OCI-LY7 (cell line): ENCODE measurements around the gene DOC2A.

Source experiments
- EZH2phosphoT487 ChIP-seq: fragments of 200-600 bp; sonication (generic); IDR thresholded peaks from 2 replicates; pipeline ENCODE4 v1.6.1; 2018; ENCODE audit warnings: low read depth, borderline replicate concordance, mild to moderate bottlenecking, mixed run types, antibody characterized with exemption, low read length, moderate library complexity, mixed read lengths
- TF ChIP-seq, protein P1 (sequence below): fragments of 200-600 bp; sonication (generic); conservative IDR thresholded peaks from 2 replicates; pipeline ENCODE4 v1.5.1; 2014; ENCODE audit warnings: mild to moderate bottlenecking, antibody characterized with exemption, low read length, moderate library complexity, mixed read lengths

DNA sequence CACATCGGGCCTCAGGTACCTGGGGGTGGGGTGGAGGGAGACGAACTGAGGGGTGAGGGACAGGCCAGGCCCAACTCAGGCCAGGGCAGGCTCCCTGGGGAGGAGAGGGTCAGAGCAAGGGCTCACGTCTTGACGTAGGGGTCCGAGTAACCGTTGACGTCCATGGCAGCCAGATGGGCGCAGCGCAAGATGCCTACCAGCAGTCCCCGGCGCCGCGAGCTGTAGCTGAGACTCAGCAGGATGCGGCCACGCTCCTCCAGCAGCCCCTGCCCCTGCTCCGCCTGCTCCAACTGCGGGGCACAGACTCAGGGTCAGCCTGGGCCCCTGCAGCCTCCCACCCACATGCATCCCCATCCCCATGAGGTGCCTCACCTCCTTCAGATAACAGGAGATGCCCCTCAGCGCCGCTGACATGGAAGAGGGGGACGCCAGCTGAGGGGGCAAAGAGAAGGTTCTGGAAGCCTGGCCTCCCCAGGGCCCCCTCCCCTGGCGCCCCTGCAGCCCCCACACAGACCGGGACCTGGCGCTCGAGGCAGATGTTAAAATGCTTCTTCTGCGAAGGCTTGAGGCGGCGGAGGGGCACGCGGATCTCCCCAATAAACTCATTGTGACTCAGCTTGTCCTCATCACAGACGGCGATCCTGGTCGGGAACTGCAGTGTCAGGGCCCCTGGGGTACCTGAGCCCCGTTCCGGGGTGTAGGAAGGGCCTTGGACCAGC is 4.0 kb downstream of the DOC2A start:
- TF ChIP-seq, protein P1, sequence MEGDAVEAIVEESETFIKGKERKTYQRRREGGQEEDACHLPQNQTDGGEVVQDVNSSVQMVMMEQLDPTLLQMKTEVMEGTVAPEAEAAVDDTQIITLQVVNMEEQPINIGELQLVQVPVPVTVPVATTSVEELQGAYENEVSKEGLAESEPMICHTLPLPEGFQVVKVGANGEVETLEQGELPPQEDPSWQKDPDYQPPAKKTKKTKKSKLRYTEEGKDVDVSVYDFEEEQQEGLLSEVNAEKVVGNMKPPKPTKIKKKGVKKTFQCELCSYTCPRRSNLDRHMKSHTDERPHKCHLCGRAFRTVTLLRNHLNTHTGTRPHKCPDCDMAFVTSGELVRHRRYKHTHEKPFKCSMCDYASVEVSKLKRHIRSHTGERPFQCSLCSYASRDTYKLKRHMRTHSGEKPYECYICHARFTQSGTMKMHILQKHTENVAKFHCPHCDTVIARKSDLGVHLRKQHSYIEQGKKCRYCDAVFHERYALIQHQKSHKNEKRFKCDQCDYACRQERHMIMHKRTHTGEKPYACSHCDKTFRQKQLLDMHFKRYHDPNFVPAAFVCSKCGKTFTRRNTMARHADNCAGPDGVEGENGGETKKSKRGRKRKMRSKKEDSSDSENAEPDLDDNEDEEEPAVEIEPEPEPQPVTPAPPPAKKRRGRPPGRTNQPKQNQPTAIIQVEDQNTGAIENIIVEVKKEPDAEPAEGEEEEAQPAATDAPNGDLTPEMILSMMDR: no peak
- TF ChIP-seq EZH2phosphoT487: no peak
